Fibroblast of villous mesenchyme (primary cell): ENCODE measurements around the gene TMCC2. TPM values are rescaled to one million over a fixed set of nuclear protein-coding genes. Genes with fewer than 3 reads are reported as not detected.
"Not testable (repeated sequence)": the region's sequence is repeated elsewhere in the genome, so short reads cannot be mapped to it uniquely, and the experiment has no call there.

Experiments used
- DNase-seq: peaks from one replicate; pipeline ENCODE4 v3.0.0-alpha.2; 2010; ENCODE audit warnings: low read depth
- H3K4me3 ChIP-seq: 2 replicates; pipeline ENCODE4 v1.5.1; 2011; ENCODE audit warnings: low read depth, mild to moderate bottlenecking, low read length
- total RNA-seq: library from RNA; depleted of rRNA; stranded (reverse); fragments of >200 nt; gene quantifications from 2 replicates; pipeline ENCODE4 v1.2.3, GENCODE V29; 2012
- TF ChIP-seq, protein P1 (sequence below): IDR thresholded peaks from 2 replicates; pipeline ENCODE4 v1.5.1; 2012; ENCODE audit warnings: low read depth, mild to moderate bottlenecking, low read length; ENCODE audit not compliant: insufficient read depth

TMCC2 gene
- total RNA-seq, 1 donor = 3.5 TPM

DNA sequence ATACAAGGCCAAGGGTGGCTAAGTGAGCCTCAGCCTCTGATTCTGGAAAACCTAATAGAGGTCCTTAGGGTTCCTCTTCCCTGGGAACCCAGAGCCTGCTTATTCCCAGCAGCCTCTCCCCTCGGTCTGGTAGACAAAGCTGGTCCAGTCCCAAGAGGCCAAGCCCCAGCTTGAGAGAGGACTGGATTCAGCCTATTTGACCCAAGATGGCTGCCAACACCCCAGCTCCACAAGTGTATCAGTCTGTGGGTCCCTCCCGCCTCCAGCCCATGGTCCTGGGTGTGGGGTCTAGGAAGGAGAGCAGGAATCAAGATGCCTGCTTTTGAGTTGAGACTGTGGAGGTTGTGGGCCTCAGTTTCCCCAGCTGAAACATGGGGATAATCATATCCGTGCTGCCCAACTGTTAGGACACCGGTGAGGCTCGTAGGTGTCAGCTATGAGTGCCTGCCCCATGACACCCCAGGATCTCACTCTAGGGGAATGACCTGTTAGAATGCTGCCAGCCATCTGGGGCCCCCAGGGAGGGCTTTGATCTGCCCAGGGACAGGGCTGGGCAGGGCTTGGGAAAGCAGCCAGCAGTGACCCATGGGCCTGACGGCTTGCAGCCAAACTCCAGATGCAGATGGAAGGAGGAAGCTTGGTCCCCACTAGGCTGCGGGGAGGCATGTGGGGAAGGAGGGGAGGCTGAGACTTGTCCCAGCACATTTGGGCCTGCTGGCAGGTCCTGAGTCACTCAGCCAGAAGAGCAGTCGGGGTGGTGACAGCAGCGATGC is 48.4 kb downstream of the TMCC2 start:
- TF ChIP-seq, protein P1, sequence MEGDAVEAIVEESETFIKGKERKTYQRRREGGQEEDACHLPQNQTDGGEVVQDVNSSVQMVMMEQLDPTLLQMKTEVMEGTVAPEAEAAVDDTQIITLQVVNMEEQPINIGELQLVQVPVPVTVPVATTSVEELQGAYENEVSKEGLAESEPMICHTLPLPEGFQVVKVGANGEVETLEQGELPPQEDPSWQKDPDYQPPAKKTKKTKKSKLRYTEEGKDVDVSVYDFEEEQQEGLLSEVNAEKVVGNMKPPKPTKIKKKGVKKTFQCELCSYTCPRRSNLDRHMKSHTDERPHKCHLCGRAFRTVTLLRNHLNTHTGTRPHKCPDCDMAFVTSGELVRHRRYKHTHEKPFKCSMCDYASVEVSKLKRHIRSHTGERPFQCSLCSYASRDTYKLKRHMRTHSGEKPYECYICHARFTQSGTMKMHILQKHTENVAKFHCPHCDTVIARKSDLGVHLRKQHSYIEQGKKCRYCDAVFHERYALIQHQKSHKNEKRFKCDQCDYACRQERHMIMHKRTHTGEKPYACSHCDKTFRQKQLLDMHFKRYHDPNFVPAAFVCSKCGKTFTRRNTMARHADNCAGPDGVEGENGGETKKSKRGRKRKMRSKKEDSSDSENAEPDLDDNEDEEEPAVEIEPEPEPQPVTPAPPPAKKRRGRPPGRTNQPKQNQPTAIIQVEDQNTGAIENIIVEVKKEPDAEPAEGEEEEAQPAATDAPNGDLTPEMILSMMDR = no peak
- no peak for DNase-seq
- no peak overlapping the region for H3K4me3 ChIP-seq

DNA sequence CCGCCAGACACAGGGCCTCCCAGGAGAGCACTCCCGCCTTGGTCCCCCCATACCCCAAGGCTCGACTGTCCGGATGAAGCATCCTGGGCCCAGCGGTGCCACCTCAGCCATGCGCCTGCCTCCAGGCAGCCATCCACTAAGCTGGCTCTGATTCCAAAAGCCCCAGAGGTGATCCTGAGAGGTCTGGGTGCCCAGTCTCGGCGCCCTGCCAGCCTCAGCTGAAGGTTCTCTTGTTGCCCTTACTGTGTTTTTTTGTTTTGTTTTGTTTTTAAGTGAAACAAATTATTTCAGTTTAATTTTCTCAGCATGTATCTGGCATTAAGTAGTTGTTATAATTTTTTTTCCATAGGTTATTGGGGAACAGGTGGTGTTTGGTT is 48.9 kb downstream of the TMCC2 start:
- DNase-seq = no peak
- TF ChIP-seq, protein P1 = no peak
- H3K4me3 ChIP-seq = no peak overlapping the region

DNA sequence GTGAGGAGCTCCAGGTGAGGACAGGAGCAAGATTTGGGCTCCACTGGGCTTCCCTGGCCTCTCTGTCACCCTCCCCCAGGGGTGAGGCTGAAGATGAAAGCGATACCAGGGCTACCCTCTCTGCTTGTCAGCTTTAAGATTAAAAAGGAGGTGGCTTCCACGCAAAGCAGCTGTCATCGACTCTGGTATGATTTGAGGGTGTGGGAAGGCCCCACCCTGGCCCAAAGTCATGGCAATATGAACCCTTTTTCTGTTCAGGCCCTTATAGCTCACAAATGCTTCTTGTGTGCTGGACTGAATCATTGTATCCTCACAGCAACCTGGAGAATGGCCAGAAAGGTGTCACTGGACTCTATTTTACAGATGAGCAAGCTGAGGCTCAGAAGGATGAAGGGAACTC is 52.2 kb downstream of the TMCC2 start:
- no peak overlapping the region for H3K4me3 ChIP-seq
- DNase-seq = no peak
- TF ChIP-seq, protein P1 = no peak

DNA sequence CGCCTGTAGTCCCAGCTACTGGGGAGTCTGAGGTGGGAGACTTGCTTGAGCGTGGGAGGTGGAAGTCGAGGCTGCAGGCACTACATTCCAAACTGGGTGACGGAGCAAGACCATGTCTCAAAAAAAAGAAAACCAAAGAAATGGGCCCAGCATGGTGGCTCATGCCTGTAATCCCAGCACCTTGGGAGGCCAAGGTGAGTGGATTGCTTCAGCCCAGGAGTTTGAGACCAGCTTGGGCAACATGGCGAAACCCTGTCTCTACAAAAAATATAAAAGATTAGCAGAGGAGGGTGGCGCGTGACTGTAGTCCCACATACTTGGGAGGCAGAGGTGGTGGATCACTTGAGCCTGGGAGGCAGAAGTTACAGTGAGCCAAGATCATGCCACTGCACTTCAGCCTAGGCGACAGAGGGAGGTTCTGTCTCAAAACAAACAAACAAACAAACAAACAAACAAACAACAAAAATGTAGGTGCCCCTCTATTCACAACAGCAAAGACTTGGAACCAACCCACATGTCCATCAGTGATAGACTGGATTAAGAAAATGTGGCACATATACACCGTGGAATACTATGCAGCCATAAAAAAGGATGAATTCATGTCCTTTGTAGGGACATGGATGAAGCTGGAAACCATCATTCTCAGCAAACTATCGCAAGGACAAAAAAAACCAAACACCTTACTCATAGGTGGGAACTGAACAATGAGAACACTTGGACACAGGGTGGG is 53.1 kb downstream of the TMCC2 start:
- not testable (repeated sequence) for H3K4me3 ChIP-seq, DNase-seq

DNA sequence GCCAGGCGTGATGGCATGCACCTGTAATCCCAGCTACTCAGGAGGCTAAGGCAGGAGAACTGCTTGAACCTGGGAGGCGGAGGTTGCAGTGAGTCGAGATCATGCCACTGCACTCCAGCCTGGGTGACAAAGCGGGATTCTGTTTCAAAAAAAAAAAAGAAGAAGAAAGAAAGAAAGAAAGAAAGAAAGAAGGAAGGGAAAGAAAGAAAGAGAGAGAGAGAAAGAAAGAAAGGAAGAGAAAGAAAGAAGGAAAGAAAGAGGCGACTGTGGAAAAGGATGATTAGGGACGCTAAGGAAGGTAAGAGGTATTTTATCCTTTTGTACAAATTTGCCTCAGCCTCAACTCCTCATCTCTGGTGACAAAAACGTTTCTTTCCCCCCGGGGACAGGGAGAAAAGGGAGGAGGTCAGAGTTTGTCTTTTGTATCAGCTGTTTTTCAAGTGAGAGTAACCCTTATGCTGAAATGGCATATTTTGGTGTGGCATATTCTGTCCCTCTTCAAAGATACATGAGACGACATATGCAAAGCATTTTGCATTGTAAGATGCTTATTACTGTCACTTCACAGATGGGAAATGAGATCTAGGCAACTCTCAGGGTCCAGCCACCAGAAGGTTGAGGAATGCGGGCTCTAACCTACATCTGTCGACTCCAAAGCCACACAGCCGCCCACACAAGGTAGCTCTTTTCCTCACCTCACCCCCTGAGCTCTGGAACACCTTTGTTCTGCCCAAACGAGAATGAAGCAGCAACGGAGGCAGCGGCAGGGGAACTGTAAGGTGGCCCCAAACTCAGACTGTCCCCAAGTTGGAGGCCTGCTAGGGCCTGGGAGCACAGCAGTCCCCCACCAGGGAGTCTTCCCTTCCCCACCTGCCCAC is 55.8 kb downstream of the TMCC2 start:
- TF ChIP-seq, protein P1 = no peak
- DNase-seq = no peak
- no peak overlapping the region for H3K4me3 ChIP-seq

DNA sequence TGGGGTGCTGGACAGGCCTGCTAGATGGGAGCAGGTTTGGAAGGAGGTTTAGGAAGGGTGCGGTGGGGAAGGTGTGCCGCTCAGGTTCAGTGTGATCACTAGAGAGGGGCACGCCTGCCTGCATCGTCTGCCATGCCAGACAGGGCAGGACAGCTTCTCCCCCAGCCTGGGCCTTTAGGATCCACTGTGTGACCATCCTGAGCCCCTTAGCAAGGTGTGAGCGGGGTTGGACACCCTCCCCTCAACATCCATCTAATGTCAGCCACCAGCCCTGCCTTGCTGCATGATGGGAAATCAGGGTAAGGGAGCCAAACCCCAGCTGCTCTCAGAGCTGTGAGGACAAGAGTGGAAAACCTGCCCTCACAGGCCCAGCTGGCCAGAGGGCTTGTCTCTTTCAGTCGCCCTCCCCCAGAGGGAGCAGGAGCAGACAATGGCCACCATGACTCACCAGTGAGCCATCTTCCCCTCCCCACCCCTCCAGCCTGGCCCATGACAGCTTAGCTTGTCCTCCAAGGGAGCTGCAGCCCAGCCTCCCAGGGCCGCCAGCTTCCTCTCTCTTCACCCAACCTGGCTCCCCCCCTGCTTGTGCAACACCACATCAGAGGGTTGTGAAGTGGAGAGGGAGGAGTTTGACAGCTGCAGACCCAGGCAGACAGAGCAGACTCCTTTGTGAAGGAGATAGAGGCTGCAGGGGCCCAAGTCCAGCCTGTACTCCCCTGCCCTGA is 56.8 kb downstream of the TMCC2 start:
- TF ChIP-seq, protein P1 = peak; percentile 25
- H3K4me3 ChIP-seq = no peak overlapping the region
- peak; percentile 98 for DNase-seq
